Measurements from ENCODE around the gene FHIP1A.

FHIP1A gene

DNA sequence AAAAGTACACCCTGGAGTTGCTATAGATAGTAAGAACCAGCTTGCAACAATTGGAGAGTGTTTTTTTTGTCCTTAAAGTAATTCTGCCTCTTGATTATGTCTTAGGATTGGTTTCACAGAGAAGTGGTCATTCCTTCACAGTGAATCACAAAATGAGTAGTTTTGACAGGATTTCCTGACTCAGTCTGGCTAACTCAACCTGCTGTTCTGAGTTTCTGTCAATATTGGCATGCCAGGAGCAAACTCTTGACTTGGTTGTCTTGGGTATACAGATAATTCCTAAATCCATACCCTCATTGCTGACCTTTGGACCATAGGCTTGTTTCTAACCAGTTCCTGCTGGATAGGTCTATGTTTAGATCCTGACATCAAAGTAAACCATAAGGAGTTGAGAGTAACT is 9.4 kb downstream of the FHIP1A start:
- no peak for DNase-seq

DNA sequence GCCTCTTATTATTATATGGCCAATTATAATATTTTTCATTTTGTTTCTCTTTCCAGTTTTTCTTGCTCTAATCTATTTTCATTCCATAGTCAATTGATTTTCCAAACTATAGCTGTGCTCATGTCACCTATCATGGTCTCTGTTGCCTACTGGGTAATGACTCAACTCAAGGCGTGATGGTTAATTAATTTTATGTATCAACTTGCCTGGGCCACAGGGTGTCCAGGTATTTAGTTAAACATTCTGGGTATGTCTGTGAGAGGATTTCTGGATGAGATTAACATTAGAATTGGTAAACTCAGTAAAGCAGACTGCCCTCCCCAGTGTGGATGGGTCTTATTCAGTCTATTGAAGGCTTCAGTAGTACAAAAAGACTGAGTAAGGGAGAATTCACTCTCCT is 9.9 kb downstream of the FHIP1A start:
- DNase-seq = no peak

DNA sequence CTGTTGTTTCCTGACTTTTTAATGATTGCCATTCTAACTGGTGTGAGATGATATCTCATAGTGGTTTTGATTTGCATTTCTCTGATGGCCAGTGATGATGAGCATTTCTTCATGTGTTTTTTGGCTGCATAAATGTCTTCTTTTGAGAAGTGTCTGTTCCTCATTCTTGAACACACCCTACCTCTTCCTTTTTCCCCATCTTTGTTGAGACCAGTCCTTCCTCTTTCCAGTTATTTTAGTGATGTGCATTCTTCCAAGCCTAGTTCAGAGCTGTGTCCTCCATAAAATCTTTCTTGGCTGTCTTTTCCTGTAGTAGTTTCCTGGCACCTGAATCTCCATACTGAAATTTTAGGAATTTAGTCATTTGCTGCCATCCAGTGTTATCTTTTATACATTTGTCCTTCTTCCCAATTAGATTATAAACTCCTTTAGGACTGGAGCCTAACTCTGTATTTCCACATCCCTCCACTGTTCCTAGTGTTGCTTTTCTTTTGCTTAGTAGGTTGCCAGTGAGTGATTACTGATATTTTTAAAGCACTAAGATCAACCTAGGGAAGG is 11.4 kb downstream of the FHIP1A start:
- no peak for DNase-seq

DNA sequence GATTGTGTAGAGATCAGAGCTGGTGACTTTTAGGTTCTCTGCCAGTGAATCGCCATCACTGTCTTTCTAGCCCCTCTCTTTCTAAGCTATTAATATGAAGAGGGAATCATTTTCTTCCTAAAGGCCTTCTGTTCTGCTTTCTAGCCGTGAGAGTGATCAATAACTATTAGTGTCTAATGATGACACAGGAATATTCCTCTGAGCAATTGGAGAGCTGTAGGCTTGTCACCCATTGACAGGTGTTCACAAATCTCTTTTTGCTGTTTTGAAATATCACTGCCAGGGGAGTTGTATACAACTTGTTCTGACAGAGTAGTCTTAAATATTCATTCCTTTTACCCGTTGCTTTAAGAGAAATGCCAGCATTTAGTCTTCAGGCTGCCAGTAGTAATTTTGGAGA is 13.9 kb downstream of the FHIP1A start:
- no peak for DNase-seq

DNA sequence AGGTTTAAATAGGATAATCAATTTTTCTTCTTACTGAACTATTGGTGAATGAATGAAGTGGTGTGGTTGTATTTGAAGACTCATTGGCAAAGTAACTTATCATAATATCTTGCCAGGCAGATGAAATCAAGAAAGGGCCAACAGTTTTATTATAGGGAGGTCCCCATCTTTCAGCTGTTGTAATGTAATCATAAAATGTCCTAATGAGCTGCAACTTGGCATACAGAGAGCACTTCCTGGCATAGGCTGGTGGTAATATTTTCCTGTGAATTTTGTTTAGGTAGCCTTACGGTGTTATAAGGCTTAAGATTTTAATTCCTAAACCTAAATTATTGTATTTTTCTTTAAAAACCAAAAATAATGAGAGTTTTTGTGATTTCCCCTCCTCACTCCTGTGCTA is 17.5 kb downstream of the FHIP1A start:
- no peak for DNase-seq

DNA sequence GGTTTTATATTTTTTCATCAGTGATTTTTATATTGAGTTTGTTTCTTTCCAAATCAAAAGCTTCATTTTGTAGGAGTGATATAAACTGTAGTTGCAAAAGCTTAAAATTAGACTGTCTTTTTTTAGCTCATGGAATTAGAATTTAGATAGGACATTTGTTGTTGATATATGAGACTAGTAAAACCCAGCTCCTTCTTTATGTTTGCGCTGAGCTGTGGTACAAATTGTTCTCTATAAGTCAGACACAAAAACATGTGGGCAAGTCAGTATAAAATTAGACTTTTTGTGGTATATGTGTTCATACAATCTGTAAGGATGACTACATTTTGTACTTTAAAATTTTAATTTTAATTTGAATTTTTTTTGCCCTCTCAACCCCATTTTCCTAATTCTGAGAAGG is 18.3 kb downstream of the FHIP1A start:
- DNase-seq = no peak

DNA sequence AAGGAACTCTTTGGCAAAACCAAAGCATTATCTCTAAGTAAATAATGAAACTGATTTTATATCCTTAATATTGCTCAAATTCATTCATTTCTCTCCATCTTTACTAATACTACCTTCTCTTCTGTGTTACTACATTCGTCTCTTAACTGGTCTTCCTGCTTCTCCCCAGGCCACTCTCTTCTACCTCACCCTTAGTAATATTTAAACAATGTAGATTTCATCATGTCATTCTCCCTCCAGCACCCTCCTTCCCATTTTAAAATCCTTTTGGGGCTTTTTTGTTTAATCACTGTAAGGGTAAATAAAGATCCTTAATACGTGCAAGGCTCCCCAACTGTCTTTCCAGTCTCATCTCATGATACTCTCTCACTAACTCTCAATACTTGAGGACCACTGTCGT is 19.4 kb downstream of the FHIP1A start:
- no peak for DNase-seq

DNA sequence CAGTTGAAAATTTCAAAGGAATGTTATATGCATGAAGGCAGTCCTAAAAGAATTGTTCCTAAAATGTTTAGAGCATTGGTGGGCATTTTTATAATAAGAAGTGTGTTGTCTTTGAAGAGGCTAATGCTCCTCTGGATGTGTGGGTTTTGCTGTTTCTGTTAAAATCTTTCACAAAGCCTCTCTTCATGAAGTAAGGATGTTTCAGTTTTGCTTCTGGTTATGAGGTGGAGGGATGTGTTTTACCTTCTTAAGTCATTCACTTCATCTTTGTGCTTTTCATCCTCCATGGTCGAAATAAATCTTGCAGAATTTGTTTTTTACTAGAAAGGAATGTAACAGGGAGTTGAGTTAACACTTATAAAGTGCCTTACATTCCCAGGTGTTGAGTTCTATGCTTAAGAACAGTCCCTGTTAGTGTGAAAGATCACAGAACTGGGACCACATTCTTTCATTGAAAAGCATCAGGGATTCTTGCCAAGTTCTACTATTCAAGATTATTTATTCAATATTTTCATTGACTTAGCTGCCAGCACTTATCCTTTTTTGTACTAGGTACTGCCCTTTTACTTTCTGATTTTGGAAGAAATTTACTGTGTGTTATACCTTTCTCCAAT is 21.1 kb downstream of the FHIP1A start:
- DNase-seq = no peak

DNA sequence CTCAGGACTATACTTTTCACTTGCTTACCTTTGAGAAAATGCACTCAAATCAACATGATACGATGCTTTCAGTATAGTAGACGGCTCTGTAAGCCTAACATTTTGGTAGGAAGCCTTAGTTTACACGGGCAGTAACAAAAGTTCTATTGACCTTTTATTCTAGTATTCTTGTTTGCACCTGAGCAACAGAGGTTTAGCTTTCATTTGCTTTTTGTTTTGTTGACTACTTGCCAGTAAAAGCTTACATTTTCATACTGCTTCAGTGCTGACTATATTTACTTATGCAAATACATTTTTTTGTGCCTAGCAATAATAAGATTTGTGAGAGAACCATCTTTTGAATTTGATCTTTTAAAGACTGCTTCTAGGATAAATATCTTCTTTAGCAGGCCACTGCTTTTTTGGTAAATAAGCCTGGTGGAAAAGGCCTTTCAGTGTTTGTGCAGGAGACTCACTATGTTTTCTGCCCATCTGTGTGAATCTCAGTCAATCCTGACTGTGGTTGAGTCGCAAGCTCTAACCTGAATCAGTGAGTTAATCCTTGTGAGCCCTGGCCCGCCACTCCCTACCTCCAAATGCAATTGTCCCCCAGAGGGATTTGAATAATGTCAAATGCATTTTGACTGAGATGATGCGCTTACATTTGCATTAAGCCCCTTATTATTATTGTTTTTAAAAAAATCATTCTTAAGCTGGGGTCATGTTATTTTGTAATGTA is 21.9 kb downstream of the FHIP1A start:
- DNase-seq = no peak

DNA sequence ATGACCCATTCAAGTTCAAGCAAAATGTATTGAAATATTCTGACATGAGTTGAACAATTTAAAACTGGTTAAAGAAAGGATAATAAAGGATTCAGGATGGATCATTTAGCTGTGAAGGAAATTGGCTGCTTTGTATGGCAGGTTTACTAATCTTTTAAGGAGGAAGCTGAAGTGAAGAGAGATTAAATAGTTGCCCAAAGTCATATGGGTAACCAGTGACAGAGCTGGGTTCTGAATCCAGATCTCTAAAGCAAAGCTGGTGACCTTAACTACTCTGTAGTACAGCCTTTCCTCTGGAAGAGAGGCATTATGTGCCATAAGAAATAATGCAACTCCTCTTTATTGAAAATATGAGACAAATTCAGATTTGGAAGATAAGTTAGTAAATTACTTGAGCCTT is 22.8 kb downstream of the FHIP1A start:
- DNase-seq = no peak

DNA sequence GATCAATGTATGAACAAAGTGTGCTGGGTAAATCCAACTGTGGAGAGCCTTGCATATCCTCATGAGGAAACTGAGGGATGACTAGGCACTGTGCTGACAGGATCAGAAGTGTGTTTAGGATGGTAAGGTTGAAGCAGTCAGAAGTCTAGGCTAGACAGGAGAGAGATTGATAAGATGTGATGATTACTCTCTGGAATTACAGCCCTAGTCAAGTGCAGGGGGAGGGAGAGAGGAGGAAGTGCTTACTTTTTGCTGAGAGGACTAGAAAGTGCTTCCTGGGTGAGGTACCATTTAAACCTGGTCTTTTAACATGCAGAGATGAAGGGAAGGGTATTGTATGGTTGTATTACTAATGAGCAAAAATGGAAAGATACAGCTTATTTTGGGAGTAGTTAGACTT is 23.7 kb downstream of the FHIP1A start:
- DNase-seq = no peak

DNA sequence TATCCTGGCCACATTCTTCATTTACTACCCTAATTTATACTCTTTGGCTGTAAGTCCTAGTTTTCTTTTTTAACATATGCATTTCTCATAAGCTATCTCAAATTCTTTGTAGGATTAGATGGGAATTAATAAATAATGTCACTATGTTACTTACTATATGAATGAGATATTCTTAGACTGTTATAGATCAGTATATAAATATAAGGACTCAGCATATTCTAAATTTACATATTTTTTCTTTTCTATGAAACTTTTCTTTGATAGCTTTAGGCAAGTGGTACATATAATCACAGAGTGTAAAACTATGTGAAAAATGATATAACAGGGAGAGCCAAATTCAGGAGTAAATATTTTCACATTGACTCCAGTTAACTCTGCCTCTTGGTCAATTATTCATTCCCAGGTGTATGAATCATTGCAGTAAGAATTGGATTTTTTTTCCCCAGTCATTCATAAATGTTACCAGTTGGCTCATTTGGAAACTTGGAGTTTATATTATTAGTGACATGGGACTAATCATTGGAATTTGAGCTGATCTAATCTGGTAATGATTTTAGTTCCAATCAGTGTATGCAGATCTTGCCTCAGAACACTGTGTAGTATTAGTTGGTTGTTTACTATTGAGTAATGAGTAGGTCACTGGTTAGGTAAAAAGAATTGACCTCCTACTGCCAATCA is 25.3 kb downstream of the FHIP1A start:
- DNase-seq = no peak

DNA sequence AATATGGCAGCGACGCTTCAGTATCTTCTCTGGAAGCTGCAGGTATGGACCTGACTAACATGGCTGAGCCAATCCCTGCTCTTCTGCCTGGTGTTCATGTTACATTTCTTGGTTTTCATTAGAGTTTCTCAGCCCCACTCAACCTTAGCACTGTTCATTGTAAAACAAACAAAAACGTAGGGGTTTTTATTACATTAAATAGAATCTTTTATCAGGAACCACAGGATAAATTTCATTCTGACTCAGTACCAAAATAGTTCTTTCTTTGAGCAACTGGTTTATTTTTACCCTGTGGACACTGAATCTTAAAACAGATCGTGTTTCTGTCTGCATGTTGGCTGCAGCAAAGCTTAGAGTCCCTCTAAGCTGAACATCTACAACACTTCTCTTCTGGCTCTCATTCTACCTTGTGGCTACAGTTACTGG is 27.1 kb downstream of the FHIP1A start:
- DNase-seq = no peak

DNA sequence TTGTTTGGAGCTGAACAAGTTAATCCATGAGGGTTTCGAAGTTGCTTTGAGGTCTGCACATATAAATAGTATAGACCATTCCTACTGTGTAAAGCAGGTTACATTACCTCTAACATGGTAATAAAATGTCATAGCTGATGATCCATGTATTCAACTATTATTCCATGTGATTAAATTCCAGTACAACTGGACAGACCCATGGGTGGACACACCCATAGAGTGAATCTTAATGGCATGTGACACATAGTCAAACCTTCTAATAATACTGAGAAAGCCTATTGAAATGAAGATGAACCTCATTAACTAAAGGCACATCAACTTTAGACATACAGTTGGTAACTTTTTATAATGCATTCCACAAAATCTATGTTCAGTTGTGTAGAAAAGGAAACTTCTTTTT is 28.5 kb downstream of the FHIP1A start:
- no peak for DNase-seq

DNA sequence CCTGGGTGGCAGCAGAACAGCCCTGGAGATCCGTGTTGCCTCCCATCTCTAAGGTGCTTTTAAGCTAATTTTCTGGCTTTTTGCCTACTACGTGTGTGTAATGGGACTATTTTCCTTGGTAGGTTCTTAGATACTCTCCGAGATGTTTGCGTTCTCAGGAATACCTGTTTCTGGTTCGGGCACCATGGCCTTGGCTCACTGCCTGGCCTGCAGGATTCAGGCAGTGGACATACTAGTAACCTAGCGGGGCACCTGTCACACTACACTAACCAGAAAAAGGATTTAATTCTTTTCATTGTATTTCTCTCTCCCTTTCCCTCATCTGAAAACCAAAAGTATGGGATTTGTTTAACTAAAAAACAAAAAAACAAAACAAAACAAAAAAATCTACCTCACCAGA is 29.2 kb downstream of the FHIP1A start:
- DNase-seq = no peak

DNA sequence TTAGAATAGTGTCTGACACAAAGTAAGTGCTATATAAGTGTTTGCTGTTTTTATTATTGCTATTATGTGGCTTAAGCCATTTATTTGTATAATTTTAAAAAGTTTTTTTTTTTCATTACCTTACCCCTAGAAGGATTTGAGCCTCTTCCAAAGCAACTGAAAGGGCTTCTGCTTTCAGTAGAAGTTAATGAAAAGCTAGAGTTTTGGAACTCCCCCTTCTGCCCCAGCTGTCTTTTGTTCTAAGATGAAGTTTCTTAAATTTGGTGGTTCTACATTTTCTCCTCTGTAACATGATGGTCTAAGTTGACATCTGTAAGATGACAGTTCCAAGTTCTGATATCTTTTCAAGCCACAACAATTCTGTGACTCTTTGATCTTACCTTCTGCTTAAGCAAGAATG is 30.3 kb downstream of the FHIP1A start:
- DNase-seq = no peak

DNA sequence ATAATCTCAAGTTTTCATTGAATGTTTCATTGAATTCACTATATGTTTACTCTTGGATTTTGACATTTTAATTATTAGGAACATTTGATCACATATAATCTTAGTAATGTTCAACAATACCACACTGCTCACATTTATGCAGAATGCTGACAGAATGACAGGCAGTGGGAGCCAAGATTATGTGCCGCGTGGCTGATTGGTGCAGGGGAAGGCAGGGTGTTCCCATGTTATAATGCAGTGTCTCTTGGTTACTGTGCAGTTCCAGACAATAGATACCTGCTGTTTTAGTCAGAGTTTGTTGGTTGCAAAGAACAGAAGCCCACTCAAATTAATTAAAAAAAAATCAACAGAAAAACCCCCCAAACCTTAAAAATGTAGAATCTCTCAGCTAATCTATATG is 33.0 kb downstream of the FHIP1A start:
- DNase-seq = no peak

DNA sequence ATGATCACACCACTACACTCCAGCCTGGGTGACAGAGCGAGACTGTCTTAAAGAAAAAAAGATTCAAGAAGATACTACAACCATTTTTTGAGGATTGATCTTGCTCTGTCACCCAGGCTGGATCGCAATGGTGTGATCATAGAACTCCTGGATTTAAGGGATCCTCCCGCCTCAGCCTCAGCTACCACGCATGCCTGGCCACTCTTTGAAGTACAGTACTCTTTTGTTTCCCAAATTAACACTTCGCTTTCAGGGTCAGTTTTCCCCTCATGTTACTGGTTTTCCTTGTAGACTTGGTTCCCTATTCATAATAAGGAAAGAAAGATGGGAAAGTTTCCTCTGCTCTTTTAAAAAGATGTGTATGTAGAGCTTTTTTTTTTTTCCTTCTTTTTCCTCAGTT is 34.3 kb downstream of the FHIP1A start:
- no peak for DNase-seq

DNA sequence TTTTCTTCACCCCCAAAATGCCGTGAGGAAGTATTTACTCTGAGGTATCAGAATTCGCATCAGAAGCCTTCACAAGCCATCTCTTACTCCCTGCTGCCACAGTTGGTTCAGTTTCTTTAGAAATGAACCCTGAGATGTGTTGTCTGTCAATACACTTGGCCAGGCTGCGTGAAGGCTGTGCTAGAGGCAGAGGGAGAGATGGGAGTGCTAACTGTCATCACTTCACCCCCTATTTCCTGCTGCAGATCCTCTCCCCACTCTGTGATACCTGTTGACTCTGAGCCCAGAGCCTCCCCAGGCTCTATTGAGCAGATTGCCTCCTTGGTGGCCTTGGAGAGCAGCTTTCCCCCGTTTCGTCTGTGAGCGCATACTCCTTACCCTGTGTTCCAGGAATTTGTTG is 34.8 kb downstream of the FHIP1A start:
- DNase-seq = no peak

DNA sequence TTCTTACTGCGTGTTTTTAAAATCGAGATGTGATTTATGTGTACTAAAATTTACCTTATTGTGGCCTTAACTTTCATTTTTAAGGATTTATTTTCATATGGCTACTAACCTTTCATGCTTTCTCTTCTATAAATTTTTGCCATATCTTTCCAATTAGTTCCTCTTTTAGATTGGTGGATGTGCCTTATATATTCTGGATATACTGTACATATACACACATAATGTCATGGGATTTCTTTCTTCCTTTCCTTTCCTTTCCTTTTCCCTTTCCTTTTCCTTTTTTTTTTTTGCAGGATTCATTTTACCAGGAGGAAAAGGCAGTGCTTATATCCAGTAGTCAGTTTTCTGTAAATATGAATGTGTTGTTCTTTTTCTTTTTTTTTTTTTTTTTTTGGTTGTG is 37.2 kb downstream of the FHIP1A start:
- DNase-seq = no peak

DNA sequence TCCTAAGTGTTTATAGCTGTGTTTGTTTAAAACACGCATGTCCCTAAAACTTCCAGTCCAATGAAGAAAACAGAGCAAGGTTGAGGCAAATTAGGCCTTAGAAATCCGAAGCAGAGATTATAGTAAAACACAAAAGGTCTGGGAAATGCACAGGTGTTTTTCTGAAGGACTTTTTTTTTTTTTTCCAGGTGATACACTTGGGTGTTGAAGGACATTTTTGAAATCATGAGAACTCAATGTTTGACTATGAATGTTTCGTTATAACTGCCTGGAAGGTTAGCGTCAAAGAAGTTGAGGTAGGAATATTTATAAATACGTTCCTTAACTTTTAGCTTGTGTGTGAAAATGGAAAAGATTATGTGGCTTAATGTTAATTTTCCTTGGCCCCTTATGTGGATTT is 45.5 kb downstream of the FHIP1A start:
- no peak for DNase-seq

DNA sequence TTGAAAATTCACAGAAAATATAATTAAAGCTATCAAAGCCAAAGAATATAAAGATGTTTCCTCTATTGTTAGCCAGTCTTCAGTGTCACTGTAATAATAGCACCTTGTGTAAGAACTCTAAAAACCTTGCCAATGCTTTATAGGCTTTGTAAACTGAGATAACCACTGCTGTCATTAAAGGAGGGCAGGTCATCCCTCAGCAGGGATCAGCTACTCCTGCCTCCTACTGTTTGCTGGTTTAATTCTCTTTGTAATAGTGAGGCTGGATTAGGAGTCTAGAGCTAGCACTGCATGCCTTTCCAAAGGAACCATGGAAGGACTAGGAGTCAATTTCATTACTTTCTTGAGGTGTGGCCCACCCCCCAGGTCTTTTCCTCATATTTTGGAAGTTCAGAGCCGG is 46.2 kb downstream of the FHIP1A start:
- DNase-seq = no peak

DNA sequence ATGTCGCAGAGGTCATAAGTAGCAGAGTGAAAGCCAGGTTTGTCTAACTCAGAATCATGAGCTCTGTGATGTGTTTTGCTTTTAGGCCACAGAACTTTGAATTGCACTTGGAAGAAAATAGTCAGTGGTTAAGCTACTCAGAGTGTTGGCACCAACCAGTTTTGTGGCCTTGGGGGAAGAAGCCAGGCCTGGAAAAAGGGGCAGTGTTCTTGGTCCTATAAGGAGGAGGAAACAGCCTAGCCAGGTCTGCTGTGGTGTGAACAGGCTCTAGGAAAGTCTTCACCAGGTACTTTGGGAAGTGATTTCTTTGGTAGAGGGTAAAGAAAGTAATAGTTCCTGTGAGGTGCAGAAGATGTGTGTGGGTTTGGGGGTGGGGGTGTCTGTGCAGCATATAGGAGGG is 49.2 kb downstream of the FHIP1A start:
- no peak for DNase-seq

All from hippocampal formation (tissue), 2 donors.